BLaER1 treated with 17β-estradiol and CSF1 and Interleukin-3, amounts not matched to agents 10 nM and 100 nM (cell line): Measurements from ENCODE around the gene PCDHGB6.
"Not testable (repeated sequence)": the region's sequence is repeated elsewhere in the genome, so short reads cannot be mapped to it uniquely, and the experiment has no call there.

Experiments used
- H3K27ac ChIP-seq, 11 experiments: shearing (Covaris generic); formaldehyde crosslinking; 2 replicates each; pipeline ENCODE4 v1.8.1; 2022
- H3K27me3 ChIP-seq, 11 experiments: shearing (Covaris generic); formaldehyde crosslinking; 2 replicates each; pipeline ENCODE4 v1.8.1; 2022
- H3K36me3 ChIP-seq, 11 experiments: shearing (Covaris generic); formaldehyde crosslinking; 2 replicates each; pipeline ENCODE4 v1.8.1; 2022
- H3K4me1 ChIP-seq, 10 experiments: shearing (Covaris generic); formaldehyde crosslinking; 2 replicates each; pipeline ENCODE4 v1.8.1; 2022
- H3K4me2 ChIP-seq, 11 experiments: shearing (Covaris generic); formaldehyde crosslinking; 2 replicates each; pipeline ENCODE4 v1.8.1; 2022
- H3K4me3 ChIP-seq, 10 experiments: shearing (Covaris generic); formaldehyde crosslinking; 2 replicates each; pipeline ENCODE4 v1.8.1; 2022
- H3K9ac ChIP-seq, 11 experiments: shearing (Covaris generic); formaldehyde crosslinking; 2 replicates each; pipeline ENCODE4 v1.8.1; 2022
- H3K9me3 ChIP-seq, 11 experiments: shearing (Covaris generic); formaldehyde crosslinking; replicated peaks in 1 of 11; 2 replicates each; pipeline ENCODE4 v1.8.1; 2022
- H4K20me1 ChIP-seq, 11 experiments: shearing (Covaris generic); formaldehyde crosslinking; 2 replicates each; pipeline ENCODE4 v1.8.1; 2022
- Cebpa-rat ChIP-seq, 11 experiments: shearing (Covaris generic); IDR thresholded peaks; 2 replicates each; pipeline ENCODE4 v1.8.1; 2022

The PCDHGB6 gene

DNA sequence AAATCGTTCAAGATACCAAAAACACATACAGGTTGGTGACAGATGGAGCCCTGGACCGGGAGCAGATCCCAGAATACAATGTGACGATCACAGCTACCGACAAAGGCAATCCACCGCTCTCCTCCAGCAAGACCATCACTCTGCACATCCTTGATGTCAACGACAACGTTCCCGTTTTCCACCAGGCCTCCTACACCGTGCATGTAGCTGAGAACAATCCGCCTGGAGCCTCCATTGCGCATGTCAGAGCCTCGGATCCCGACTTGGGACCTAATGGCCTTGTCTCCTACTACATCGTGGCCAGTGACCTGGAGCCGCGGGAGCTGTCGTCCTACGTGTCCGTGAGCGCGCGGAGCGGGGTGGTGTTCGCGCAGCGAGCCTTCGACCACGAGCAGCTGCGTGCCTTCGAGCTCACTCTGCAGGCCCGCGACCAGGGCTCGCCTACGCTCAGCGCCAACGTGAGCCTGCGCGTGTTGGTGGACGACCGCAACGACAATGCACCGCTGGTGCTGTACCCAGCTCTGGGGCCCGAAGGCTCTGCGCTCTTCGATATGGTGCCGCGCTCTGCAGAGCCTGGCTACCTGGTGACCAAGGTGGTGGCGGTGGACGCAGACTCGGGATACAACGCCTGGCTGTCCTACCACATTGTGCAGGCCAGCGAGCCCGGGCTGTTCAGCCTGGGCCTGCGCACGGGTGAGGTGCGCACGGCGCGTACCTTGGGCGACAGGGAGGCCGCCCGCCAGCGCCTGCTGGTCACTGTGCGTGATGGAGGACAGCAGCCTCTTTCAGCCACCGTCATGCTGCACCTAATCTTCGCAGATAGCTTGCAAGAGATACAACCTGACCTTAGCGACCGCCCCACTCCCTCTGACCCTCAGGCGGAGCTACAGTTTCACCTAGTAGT, 36.0 kb upstream of the PCDHGB6 start:
- Histone ChIP-seq H3K4me3 (no peak overlapping the region; a peak in 1 of 20 replicates), H3K27me3 (peaks cover 0 to 6% (median 0%) of the 10 kb centered on the region in 11 experiments; a peak in 2 of 22 replicates), H3K36me3 (peaks cover 0 to 9% (median 0%) of the 10 kb centered on the region in 11 experiments; a peak in 4 of 22 replicates), H3K9ac (no peak overlapping the region), H3K9me3 (peaks cover 73 to 85% (median 77%) of the 10 kb centered on the region in 11 experiments), H3K27ac (no peak overlapping the region), H3K4me1 (no peaks in the 10 kb centered on the region), H3K4me2 (no peak overlapping the region), H4K20me1 (no peaks in the 10 kb centered on the region)
- no peak for TF ChIP-seq Cebpa-rat (IDR thresholded peaks at IDR 0.05)

GRCh38 chr5:141373673-141374317, 34.0 kb upstream of the PCDHGB6 start, which contains the start of gene PCDHGA6:
Gene PCDHGA6, plus strand, starts transcription at chr5:141373891. Its CDS starts 193 bp downstream, at chr5:141374084.
- no peaks in the 10 kb centered on the region for H4K20me1 ChIP-seq
- H3K4me3 ChIP-seq: peak within 1 kb of the TSS in 1 of 10 experiments; percentile 11; a peak in 2 of 20 replicates
- peaks cover 77 to 90% (median 85%) of the 10 kb centered on the region in 11 experiments for H3K9me3 ChIP-seq
- no peak within 1 kb of the TSS for H3K27ac ChIP-seq
- no peak for TF ChIP-seq Cebpa-rat (IDR thresholded peaks at IDR 0.05)
- no peak within 1 kb of the TSS for H3K4me2 ChIP-seq
- peaks cover 0 to 6% (median 0%) of the 10 kb centered on the region in 11 experiments; a peak in 2 of 22 replicates for H3K27me3 ChIP-seq
- peaks cover 0 to 9% (median 0%) of the 10 kb centered on the region in 11 experiments; a peak in 4 of 22 replicates for H3K36me3 ChIP-seq
- no peaks in the 10 kb centered on the region for H3K4me1 ChIP-seq
- H3K9ac ChIP-seq: no peak within 1 kb of the TSS

- TF ChIP-seq Cebpa-rat (IDR thresholded peaks at IDR 0.05): no peak
- no peak overlapping the region for H3K4me2 ChIP-seq
- peaks cover 0 to 6% (median 0%) of the 10 kb centered on the region in 11 experiments; a peak in 2 of 22 replicates for H3K27me3 ChIP-seq
- no peaks in the 10 kb centered on the region for H3K4me1 ChIP-seq
- no peak overlapping the region for H3K9ac ChIP-seq
- H3K9me3 ChIP-seq: peaks cover 77 to 90% (median 84%) of the 10 kb centered on the region in 11 experiments
- H4K20me1 ChIP-seq: no peaks in the 10 kb centered on the region
- no peak overlapping the region for H3K4me3 ChIP-seq
- H3K27ac ChIP-seq: no peak overlapping the region
- peaks cover 0 to 9% (median 0%) of the 10 kb centered on the region in 11 experiments; a peak in 4 of 22 replicates for H3K36me3 ChIP-seq
Measured at GRCh38 chr5:141374627-141375026, 33.2 kb upstream of the PCDHGB6 start.

DNA sequence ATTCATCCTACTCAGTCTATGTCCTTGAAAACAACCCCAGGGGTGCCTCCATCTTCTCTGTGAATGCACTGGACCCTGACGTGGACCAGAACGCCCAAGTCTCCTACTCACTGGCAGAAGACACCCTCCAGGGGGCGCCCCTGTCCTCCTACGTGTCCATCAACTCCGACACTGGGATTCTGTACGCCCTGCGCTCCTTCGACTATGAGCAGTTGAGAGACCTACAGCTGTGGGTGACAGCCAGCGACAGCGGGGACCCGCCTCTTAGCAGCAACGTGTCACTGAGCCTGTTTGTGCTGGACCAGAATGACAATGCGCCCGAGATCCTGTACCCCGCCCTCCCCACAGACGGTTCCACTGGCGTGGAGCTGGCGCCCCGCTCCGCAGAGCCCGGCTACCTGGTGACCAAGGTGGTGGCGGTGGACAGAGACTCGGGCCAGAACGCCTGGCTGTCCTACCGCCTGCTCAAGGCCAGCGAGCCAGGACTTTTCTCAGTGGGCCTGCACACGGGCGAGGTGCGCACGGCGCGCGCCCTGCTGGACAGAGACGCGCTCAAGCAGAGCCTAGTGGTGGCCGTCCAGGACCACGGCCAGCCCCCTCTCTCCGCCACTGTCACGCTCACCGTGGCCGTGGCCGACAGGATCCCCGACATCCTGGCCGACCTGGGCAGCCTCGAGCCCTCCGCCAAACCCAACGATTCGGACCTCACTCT, 32.2 kb upstream of the PCDHGB6 start:
- H3K9ac ChIP-seq, H3K27me3 ChIP-seq, H3K4me3 ChIP-seq, H4K20me1 ChIP-seq, H3K4me1 ChIP-seq, H3K4me2 ChIP-seq, H3K36me3 ChIP-seq, H3K27ac ChIP-seq: not testable (repeated sequence)
- peaks cover 69 to 86% (median 75%) of the 10 kb centered on the region in 11 experiments for H3K9me3 ChIP-seq

DNA sequence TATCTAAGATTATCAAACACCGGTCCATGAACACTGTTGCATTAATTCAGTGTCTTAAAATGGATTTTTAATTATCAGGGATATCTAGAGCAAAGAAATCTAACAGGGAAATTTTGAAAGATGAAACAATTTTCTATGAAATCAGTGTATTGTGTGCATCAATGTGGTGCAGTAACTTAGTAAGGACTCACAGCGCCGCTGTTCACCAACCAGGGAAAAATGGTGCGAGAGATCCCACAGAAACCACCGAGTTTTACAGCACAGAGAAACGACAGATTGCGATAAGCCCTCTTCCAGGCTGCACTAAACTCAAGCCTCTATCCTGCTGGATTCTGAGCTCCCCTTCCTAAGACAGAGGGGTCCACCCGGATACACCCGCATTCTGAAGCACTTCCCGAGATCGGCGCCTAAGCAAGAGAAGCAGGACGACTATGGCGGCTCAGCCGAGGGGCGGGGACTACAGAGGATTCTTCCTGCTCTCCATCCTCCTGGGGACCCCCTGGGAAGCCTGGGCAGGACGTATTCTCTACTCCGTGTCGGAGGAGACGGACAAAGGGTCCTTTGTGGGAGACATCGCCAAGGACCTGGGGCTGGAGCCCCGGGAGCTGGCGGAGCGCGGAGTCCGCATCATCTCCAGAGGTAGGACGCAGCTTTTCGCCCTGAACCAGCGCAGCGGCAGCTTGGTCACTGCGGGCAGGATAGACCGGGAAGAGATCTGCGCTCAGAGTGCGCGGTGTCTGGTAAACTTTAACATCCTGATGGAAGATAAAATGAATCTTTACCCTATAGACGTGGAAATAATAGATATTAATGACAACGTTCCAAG, 25.1 kb upstream of the PCDHGB6 start, which contains the start of gene PCDHGA7:
TSS of gene PCDHGA7 (plus strand) at position 274 of the 826 bp plus-strand sequence. CDS start at position 432, 158 bp downstream.
- Histone ChIP-seq H3K4me1 (no peaks in the 10 kb centered on the region), H3K27me3 (no peaks in the 10 kb centered on the region), H4K20me1 (no peaks in the 10 kb centered on the region), H3K4me2 (no peak within 1 kb of the TSS), H3K36me3 (peaks cover 0 to 4% (median 0%) of the 10 kb centered on the region in 11 experiments; a peak in 1 of 22 replicates), H3K27ac (no peak within 1 kb of the TSS), H3K4me3 (no peak within 1 kb of the TSS), H3K9ac (no peak within 1 kb of the TSS), H3K9me3 (peaks cover 47 to 79% (median 52%) of the 10 kb centered on the region in 11 experiments)
- TF ChIP-seq Cebpa-rat (IDR thresholded peaks at IDR 0.05): no peak

GRCh38 chr5:141383345-141383744, 24.5 kb upstream of the PCDHGB6 start:
- Histone ChIP-seq H3K27ac (no peak overlapping the region), H3K9me3 (peaks cover 47 to 75% (median 54%) of the 10 kb centered on the region in 11 experiments), H3K9ac (no peak overlapping the region), H4K20me1 (no peaks in the 10 kb centered on the region), H3K27me3 (no peaks in the 10 kb centered on the region), H3K4me2 (no peak overlapping the region), H3K4me3 (no peak overlapping the region), H3K4me1 (no peaks in the 10 kb centered on the region), H3K36me3 (peaks cover 0 to 4% (median 0%) of the 10 kb centered on the region in 11 experiments; a peak in 1 of 22 replicates)
- no peak for TF ChIP-seq Cebpa-rat (IDR thresholded peaks at IDR 0.05)

- H3K4me2 ChIP-seq: no peak overlapping the region
- H3K9me3 ChIP-seq: peaks cover 60 to 86% (median 67%) of the 10 kb centered on the region in 11 experiments
- peaks cover 0 to under 1% (median 0%) of the 10 kb centered on the region in 10 experiments; a peak in 2 of 20 replicates for H3K4me1 ChIP-seq
- H4K20me1 ChIP-seq: no peaks in the 10 kb centered on the region
- TF ChIP-seq Cebpa-rat (IDR thresholded peaks at IDR 0.05): no peak
- H3K27ac ChIP-seq: no peak overlapping the region
- H3K4me3 ChIP-seq: no peak overlapping the region
- H3K36me3 ChIP-seq: peaks cover 0 to 4% (median 0%) of the 10 kb centered on the region in 11 experiments; a peak in 2 of 22 replicates
- no peaks in the 10 kb centered on the region for H3K27me3 ChIP-seq
- no peak overlapping the region for H3K9ac ChIP-seq
Measured at GRCh38 chr5:141384471-141385267, 23.2 kb upstream of the PCDHGB6 start.

DNA sequence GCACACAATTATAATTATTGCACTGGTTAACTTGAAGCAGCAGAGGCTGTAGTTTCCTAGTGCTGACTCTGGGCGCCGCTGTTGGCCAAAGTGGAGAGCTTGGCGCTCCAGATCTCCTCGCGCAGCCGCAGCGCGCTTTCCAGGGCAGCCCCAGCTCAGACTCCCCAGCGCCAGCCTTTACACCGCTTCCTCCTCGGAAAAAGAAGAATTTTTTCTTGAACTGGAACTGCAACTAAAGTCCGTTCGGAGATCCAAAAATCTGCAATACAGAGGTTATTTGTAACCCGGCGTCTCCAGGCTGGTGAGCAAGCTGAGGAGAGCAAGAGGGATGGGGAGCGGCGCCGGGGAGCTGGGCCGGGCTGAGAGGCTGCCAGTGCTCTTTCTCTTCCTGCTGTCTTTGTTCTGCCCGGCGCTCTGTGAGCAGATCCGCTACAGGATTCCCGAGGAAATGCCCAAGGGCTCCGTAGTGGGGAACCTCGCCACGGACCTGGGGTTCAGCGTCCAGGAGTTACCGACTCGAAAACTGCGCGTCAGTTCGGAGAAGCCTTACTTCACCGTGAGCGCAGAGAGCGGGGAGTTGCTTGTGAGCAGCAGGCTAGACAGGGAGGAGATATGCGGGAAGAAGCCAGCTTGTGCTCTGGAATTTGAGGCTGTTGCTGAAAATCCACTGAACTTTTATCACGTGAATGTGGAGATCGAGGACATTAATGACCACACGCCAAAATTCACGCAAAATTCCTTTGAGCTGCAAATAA, 20.1 kb upstream of the PCDHGB6 start, which contains the start of gene PCDHGB4:
TSS of gene PCDHGB4 (plus strand) at position 142 of the 755 bp plus-strand sequence. CDS start at position 329, 187 bp downstream.
- H3K27me3 ChIP-seq, H3K4me3 ChIP-seq, H3K4me2 ChIP-seq, H3K9ac ChIP-seq, H3K36me3 ChIP-seq, H3K27ac ChIP-seq, H4K20me1 ChIP-seq: not testable (repeated sequence)
- H3K9me3 ChIP-seq: peaks cover 58 to 73% (median 66%) of the 10 kb centered on the region in 11 experiments
- peaks cover 0 to 14% (median 2%) of the 10 kb centered on the region in 10 experiments; a peak in 7 of 20 replicates for H3K4me1 ChIP-seq
